Left lung (tissue), 10 donors: ENCODE data around the gene BNIP5. TPM values are rescaled to one million over a fixed set of nuclear protein-coding genes. Genes with fewer than 3 reads are reported as not detected.
"Not testable (repeated sequence)": the region's sequence is repeated elsewhere in the genome, so short reads cannot be mapped to it uniquely, and the experiment has no call there.

Experiments
- ATAC-seq: fragments of 200-7000 bp; cut with Tn5 transposase; one replicate; pipeline ENCODE4 v1.9.1; 2020; ENCODE audit warnings: moderate library complexity
- DNase-seq, 4 donors: peaks; one replicate each; pipeline ENCODE4 v3.0.0-alpha.2; 2013 to 2020
- H3K27ac ChIP-seq, 2 donors: fragments of 200-600 bp; sonication (generic) in 1 of 2; one replicate each; pipeline versions ENCODE4 v1.5.0 to v1.8.0; 2020 to 2021
- H3K27me3 ChIP-seq, 2 donors: fragments of 200-600 bp; sonication (generic) in 1 of 2; one replicate each; pipeline versions ENCODE4 v1.5.0 to v1.8.0; 2020 to 2021
- H3K36me3 ChIP-seq, 2 donors: fragments of 200-600 bp; sonication (generic) in 1 of 2; one replicate each; pipeline versions ENCODE4 v1.5.0 to v1.8.0; 2020 to 2021
- H3K4me1 ChIP-seq, 2 donors: fragments of 200-600 bp; one replicate each; pipeline ENCODE4 v1.8.0; 2021
- H3K4me3 ChIP-seq, 2 donors: fragments of 200-600 bp; sonication (generic) in 1 of 2; one replicate each; pipeline versions ENCODE4 v1.5.0 to v1.8.0; 2020 to 2021; ENCODE audit warnings: mild to moderate bottlenecking in 1 of 2
- H3K9me3 ChIP-seq, 2 donors: fragments of 200-600 bp; sonication (generic) in 1 of 2; one replicate each; pipeline versions ENCODE4 v1.5.0 to v1.8.0; 2020 to 2021
- CTCF ChIP-seq, 2 donors: fragments of 200-600 bp; sonication (generic) in 1 of 2; IDR thresholded peaks; one replicate each; pipeline versions ENCODE4 v1.5.0 to v1.8.0; 2021; ENCODE audit warnings: antibody characterized with exemption in 2 of 2
- intact Hi-C, 2 donors: fragments of 100-400 bp; cut with DNase I; formaldehyde crosslinking; loops; one replicate each; pipeline versions ENCODE4 v1.11.2 to v1.14.2; 2022
- polyA plus RNA-seq, 6 donors: library from polyadenylated mRNA; unstranded; fragments of 120-200 nt; gene quantifications; one replicate each; pipeline ENCODE4 v1.2.1, GENCODE V29; 2013; ENCODE audit not compliant: insufficient read length in 6 of 6
- total RNA-seq, 2 donors: library from RNA; stranded (reverse); fragmentation: NEBNext Ultra II Directional; extraction: Animal tissue kit (Norgen Biotek cat#: 25700); gene quantifications; one replicate each; pipeline ENCODE4 v1.2.1, GENCODE V29; 2021
- donor health status: DM: no; HTN: yes; CAD: no.
- donor health status: DM: no; HTN: no; CAD: no.

BNIP5 gene
- total and polyA plus RNA-seq, 8 donors = 0.26 TPM; not detected in 7

GRCh38 chr6:36343109-36343680, 6.5 kb upstream of the BNIP5 start:
- Histone ChIP-seq H3K4me3 (no peak overlapping the region), H3K36me3 (no peaks in the 10 kb centered on the region), H3K9me3 (no peaks in the 10 kb centered on the region), H3K4me1 (peaks cover 8% of the 10 kb centered on the region in 2 donors), H3K27ac (no peak overlapping the region), H3K27me3 (peaks cover 0 to 23% of the 10 kb centered on the region in 2 donors)
- no peak for TF ChIP-seq CTCF (IDR thresholded peaks at IDR 0.05)
- intact Hi-C loops = no loop called here
- no peak for ATAC-seq
- DNase-seq = peak in 1 of 4 donors; percentile 6

- intact Hi-C loops = no loop called here
- peaks cover 0 to 23% of the 10 kb centered on the region in 2 donors for H3K27me3 ChIP-seq
- peaks cover 8% of the 10 kb centered on the region in 2 donors for H3K4me1 ChIP-seq
- TF ChIP-seq CTCF (IDR thresholded peaks at IDR 0.05) = peak; percentile 98 to 99
- H3K4me3 ChIP-seq = no peak overlapping the region
- ATAC-seq (peak; percentile 96), DNase-seq (peak; percentile 40 to 95 (median 72))
- H3K36me3 ChIP-seq = no peaks in the 10 kb centered on the region
- H3K9me3 ChIP-seq = no peaks in the 10 kb centered on the region
- H3K27ac ChIP-seq = no peak overlapping the region
Observed at GRCh38 chr6:36340618-36341454, 4.1 kb upstream of the BNIP5 start.

- TF ChIP-seq CTCF (IDR thresholded peaks at IDR 0.05) = no peak
- Histone ChIP-seq H3K4me1 (peaks cover 8% of the 10 kb centered on the region in 2 donors), H3K27ac (no peak overlapping the region), H3K4me3 (no peak overlapping the region), H3K9me3 (no peaks in the 10 kb centered on the region), H3K36me3 (no peaks in the 10 kb centered on the region), H3K27me3 (peaks cover 0 to 23% of the 10 kb centered on the region in 2 donors)
- no peak for ATAC-seq
- no peak for DNase-seq
- intact Hi-C loops = no loop called here
Observed at GRCh38 chr6:36340306-36340617, 3.6 kb upstream of the BNIP5 start.

- H3K27ac ChIP-seq = no peak overlapping the region
- no peak for TF ChIP-seq CTCF (IDR thresholded peaks at IDR 0.05)
- H3K4me1 ChIP-seq = peaks cover 8% of the 10 kb centered on the region in 2 donors
- H3K27me3 ChIP-seq = peaks cover 0 to 32% of the 10 kb centered on the region in 2 donors
- DNase-seq (no peak), ATAC-seq (no peak)
- no peaks in the 10 kb centered on the region for H3K9me3 ChIP-seq
- H3K4me3 ChIP-seq = no peak overlapping the region
- H3K36me3 ChIP-seq = no peaks in the 10 kb centered on the region
- intact Hi-C loops = no loop called here
Observed at GRCh38 chr6:36339146-36339545, 2.5 kb upstream of the BNIP5 start.

- H3K27ac ChIP-seq, ATAC-seq, intact Hi-C loops, H3K9me3 ChIP-seq, DNase-seq, H3K36me3 ChIP-seq, H3K4me3 ChIP-seq: not testable (repeated sequence)
- Histone ChIP-seq H3K4me1 (peaks cover 10% of the 10 kb centered on the region in 2 donors), H3K27me3 (peaks cover 0 to 41% of the 10 kb centered on the region in 2 donors)
Observed at GRCh38 chr6:36338223-36338622, 1.5 kb upstream of the BNIP5 start.
